ENCODE data around the gene SH2D4B.

- TF ChIP-seq CTCF (IDR thresholded peaks at IDR 0.05; ENCODE audit: extremely low read depth in 1 of 2, insufficient read depth in 1 of 2, low read depth in 1 of 2, low read length in 2 of 2) (no peak), MAX (IDR thresholded peaks at IDR 0.05; ENCODE audit: insufficient read depth, insufficient read length) (no peak)
Observed at GRCh38 chr10:80503584-80504157, 34.0 kb upstream of the SH2D4B start.

All from endothelial cell of umbilical vein (primary cell).